GM10847 (cell line): Measurements from ENCODE around the gene CWC22.

Experiments
- POLR2A ChIP-seq: IDR thresholded peaks from 2 replicates; pipeline ENCODE4 v1.6.1; 2011; ENCODE audit not compliant: insufficient read length; ENCODE audit errors: extremely low read depth

The CWC22 gene

DNA sequence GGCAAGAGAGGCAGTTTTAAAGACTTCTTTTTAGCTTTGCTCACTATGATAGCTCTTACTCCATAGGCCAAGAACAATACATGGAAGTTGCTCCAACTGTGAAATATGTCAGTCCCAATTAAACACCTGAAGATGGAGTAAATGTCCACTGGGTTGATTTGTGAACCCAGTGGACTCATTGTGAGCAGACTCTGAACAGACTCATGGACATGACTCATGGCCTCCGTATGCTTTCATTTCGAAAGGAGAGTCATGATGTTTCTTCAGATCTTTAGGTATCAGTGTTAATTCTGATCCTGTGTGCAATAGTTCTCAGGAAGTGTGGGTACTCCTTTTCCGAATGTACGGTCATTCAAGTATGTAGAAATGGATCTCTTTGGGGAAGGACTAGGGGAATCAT lies 5.4 kb upstream of the CWC22 start:
- no peak for TF ChIP-seq POLR2A

DNA sequence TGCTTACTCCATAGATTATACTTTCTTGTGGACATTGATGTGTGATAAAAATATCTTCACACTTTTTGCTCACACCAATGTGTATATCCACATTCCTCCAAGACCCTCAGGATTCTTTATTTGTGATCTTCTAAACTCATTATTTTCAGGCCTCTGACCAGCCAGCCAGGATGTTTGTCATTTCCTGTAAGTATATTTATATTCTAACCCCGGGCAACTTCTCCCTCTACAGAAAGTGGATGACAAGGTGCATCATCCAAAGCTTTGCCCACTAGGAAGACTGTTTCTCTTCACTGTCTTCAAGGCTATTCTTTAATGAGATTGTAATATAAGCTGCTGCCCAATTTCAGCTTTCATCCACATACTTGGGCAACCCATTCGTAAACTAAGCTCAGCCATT lies 3.6 kb upstream of the CWC22 start:
- TF ChIP-seq POLR2A, result no peak

DNA sequence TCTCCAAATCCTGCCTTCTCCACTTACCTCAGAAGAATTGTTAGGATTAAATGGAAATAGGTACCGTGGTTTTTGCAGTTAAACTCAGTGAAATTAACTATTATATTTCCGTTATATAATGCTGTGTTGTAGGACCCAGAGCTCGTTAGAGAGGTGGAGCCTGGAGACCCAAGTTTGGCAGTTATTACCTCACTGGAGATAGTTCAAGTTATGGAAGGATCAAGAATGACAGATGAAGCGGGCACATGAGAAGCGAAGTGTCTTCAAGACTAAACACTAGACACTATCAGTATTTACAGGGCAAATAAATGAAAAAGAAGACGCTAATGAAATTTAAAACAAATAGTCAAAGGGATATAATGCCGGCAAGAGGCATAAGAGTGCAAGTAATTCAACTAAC lies 866 bp downstream of the CWC22 start:
- no peak for TF ChIP-seq POLR2A

DNA sequence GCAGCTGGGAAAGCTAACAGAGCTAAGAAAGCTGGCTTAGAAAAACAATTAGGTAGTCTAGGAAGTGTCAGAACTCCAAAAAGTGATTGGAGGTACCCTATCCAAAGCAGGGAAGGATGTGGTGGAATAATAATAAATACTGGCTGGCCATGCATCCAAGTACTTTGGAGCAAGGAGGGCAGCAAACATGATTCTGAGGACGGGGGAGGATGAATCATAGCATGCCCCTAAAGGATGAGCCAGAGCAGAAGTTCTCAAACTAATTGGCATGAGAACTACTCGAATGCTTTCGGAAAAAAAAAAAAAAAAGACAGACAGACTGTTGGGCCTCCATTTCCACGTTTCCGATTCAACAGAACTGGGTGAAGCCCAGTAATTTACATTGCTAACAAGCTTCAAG lies 2.4 kb downstream of the CWC22 start:
- no peak for TF ChIP-seq POLR2A

DNA sequence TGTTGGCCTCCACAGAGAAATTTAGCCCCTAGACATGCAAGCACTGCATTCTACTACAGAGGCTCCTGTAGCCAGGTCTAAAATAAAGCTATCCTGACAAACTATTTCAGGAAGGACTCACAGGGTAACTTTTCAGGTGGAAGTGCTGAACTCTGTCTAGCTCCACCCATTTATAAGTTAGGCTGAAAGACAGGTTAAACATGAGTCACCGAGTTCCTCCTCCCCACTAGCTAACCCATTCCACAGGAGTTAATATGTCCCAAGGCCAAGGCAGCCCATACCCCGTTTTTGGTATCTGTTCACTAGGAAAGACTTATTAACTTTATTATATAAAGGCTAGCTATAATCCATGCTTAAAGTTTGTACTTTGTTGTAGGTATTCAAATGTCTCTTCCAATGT lies 3.5 kb downstream of the CWC22 start:
- TF ChIP-seq POLR2A, result no peak

DNA sequence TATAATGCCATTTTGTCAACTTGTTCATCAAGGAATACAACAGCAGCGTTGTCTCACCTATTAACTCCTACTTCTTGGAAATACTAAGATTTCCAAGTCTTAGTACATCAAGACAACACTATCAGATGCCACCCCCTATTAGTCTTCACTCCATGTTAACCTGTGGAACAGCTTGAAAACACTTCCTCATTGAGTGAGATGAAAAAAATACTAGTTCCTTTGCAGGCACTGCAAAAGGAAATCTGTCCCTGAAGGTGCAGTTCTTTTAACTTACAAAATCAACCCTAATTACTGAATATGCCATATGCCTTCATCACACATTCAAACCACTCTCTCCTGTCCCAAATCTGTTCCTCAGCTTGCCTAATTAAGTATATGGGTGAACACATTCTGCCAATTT lies 4.0 kb downstream of the CWC22 start:
- no peak for TF ChIP-seq POLR2A

DNA sequence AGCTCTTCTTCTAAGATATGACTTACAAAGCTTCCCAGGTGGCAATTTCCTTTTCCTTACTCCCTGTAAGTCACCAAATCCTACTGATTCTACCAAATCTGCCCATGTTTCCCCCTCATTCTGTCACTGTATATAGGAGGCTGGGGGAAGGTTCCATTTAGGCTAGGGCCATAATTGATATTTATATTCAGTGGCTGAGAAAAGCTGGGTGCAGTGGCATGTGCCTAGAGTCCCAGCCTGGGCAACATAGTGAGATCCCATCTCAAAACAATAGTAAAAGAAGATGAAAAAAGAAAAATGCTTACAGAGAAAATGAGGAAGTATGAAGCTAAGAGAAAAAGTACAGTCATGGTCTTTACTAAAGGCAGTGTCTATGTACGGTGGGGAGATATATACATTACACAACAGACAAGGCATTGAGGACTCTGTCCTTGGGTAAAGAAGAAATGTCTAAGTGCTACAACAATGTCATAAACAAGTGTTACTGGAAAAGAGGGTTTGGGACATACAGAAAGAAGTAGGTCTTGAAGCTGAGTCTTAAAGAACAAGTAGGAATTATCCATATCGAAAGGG lies 4.8 kb downstream of the CWC22 start:
- no peak for TF ChIP-seq POLR2A

DNA sequence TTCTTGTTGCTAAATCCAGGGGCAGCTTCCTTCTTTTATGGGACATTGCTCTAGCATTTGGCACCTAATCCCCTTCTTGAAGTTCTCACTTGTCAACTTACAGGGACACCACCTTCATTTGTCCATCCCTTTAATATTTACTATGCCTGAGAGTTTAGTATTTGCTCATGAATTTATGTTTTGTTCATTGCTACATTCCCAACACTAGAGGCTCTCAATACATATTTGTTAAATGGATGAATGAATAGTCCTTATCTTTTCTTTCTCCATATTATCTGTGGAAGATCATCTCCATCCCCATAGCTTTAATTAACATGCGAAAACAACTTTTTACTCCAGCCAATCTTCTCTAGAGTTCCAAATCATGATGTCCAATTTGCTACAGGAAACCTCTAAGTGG lies 5.4 kb downstream of the CWC22 start:
- TF ChIP-seq POLR2A, result no peak

DNA sequence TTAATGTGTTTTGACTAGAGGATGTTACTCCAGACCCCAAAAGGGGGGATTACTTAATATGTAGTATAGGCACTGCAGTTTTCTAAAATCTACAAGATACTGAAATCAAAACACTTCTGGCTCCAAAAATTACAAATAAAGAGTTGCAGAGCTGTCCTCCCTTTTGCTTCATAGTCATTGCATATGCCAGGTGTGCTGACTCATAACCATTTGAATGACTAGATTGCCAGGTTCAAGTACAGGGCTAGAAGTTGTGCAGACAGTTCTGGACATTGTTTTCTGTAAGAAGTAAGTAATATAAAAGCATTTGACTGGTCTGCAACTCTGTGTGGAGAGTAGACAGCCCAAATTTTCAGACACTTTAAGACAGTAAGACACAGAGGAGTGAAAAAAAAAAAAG lies 6.7 kb downstream of the CWC22 start:
- TF ChIP-seq POLR2A, result no peak

DNA sequence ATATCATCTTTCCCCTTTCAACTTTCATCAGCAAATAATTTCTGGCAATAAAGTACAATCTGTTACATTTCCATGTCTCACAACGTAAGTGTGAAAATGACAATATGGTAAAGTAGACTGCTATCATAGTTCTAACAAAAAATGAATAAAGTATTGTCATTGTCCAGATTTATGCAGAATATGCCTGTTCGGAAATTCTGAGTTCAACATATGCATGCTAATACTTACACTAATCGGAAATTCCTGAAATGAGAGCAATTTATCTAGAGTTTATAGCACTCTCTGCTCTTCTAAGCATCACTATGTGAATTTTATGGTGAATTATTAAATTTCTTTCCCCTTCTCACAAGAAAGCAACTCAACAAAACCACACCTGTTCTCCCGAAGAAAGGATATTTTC lies 8.1 kb downstream of the CWC22 start:
- no peak for TF ChIP-seq POLR2A

DNA sequence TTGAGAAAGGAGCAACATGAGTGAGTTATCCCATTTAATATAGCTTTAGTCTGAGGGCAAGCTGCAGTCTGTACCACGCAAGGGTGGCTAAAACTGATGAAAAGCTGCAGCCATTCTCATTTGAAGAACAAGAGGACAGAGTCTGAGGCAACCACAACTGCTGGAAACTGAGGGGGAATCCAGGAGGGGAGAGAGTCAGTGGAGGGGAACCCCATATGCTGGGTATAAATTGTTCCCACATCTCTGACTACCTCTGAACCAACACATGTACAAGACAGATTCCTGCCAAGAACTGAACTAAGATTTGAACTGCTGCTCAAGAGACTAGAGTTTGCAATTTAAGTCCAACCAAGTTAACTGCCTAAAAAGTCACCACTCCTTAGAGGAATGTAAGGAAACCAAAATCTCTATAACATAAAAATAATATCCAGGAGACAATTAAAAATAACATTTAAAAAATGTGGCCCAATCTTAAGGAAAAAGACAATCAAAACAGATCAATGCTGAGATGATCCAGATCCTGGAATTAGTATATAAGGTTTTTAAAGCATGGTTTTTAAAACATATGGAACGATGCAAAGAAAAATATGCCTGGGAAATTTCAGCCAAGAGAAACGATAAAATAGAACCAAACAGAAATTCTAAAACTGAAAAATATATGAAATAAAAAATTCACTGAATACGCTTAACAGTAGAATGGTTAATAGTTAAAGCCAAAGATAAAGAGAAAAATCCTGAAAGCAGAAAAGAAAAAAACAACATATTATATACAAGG lies 11.2 kb downstream of the CWC22 start:
- no peak for TF ChIP-seq POLR2A

DNA sequence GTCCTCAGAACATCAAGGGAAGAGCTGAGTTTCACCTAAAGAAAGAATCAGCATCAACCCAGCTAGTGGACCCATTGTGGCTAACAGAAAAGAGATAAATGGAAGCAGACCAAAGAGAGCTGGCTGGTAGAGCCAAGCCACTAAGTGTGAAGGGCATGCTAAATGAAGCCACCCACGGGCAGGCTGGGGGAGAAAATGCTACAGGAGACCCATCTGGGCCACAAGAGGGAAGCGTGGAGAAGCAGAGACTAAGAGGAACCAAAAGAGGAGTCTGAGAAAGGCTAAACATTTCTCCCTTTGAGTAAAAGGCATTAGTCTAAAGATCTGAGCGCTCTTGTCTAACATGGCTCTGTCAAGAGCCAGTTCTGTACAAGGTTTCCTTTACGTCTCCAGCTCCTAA lies 15.8 kb downstream of the CWC22 start:
- no peak for TF ChIP-seq POLR2A

DNA sequence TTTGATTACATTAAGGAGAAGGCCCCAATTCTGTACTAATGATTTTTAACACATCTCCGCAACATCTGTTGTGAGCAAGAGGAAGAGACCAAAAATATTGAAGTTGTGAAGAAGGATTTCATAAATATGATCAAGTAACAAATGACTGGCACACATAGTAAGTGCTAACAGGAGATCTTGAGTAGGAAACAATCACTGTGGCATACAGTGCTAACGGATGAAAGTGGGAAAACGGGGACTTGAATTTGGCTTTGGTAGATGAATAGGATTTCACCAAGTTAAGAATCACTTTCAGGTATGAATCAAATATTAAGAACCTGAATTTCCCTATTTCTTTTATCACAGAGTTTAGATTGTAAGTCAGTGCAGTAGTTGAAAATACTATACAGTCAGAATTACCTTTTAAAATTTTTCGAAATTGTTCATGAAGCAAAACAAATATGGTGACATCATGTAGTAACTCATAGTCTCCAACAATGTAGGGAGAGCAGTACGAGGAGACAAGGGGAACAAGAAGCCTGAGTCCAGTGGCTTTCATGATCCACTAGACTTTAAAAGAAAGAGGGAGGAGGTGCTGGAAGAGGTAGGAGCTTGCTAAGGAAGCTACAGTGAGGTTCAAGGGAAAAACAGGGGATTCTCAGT lies 16.3 kb downstream of the CWC22 start:
- TF ChIP-seq POLR2A, result no peak

DNA sequence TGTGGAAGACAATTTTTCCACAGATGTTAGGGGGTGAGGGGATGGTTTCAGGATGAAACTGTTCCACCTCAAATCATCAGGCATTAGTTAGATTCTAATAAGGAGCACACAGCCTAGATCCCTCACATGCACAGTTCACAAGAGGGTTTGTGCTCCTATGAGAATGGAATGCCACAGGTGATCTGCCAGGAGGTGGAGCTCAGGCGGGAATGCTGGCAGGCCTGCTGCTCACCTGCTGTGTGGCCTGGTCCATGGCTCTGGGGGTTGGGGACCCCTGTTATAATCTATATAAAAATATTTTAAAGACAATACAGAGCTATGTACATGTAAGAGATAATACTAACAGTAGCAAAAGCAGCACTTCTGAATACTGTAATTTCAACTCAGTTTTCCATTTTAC lies 19.2 kb downstream of the CWC22 start:
- TF ChIP-seq POLR2A, result no peak

DNA sequence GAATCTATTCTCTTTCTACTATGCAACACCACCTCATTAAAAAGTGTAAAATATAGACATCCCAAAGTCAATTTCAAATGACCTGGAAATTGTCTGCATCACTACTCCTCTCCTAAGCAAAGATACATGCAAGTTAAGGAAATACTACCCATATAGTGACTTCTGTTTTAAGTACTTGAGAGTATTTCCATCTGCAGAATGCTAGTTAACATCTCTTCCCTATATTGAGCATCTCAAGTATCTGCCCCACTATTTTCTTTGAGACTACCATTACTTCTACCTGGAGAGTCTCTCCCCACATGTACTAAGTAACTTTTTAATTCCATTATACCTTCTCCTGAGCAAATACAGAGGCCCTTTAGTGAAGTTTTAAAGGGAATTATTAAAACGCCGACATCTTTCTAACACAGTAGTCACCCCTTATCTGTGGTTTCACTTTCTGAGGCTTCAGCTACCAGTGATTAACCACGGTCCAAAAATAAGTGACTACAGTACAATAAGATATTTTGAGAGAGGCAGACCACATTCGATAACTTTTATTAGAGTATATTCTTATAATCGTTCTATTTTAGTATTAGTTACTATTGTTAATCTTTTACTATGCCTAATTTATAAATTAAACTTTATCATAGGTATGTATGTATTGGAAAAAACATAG lies 21.8 kb downstream of the CWC22 start:
- TF ChIP-seq POLR2A, result no peak

DNA sequence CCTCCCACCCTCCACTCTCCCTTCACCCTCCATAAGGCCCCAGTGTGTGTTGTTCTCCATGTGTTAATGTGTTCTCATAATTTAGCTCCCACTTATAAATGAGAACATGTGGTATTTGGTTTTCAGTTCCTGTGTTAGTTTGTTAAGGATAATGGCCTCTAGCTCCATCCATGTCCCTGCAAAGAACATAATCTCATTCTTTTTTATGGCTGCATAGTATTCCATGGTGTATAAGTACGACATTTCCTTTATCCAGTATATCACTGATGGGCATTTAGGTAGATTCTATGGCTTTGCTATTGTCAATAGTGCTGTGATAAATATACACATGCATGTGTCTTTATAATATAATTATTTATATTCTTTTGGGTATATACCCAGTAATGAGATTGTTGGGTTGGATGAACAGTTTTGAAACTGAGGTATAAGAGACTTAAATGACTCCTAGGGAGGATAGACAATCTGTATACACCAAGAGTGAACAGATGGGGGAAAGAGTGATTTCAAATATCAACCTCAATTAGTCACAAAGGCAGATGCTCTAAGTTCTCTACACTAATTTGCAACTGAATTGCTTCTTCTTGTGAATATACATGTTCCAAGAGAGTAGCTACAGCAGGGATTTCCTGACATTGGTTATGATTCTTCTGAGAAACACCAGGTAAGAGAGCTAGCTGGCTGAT lies 23.7 kb downstream of the CWC22 start:
- TF ChIP-seq POLR2A, result no peak

DNA sequence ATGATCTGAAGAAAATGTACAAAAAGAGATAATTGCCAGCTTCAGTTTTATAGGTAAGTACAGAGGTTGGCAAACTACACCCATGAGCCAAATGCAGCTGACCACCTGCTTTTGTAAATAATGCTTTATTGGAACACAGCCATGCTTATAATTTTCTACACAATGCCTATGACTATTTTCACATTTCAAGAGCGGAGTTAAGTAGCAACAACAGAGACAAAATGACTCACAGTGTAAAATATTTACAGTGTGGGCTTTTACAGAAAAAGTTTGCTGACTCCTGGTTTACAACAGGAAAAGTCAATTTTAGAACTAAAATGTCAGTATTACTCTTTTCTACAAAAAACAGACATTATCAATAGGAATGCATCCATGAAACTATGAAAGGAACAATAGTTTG lies 26.0 kb downstream of the CWC22 start:
- no peak for TF ChIP-seq POLR2A
